ENCODE measurements around the gene AKAP6. TPM values are rescaled to one million over a fixed set of nuclear protein-coding genes. Genes with fewer than 3 reads are reported as not detected.

The AKAP6 gene, protein sequence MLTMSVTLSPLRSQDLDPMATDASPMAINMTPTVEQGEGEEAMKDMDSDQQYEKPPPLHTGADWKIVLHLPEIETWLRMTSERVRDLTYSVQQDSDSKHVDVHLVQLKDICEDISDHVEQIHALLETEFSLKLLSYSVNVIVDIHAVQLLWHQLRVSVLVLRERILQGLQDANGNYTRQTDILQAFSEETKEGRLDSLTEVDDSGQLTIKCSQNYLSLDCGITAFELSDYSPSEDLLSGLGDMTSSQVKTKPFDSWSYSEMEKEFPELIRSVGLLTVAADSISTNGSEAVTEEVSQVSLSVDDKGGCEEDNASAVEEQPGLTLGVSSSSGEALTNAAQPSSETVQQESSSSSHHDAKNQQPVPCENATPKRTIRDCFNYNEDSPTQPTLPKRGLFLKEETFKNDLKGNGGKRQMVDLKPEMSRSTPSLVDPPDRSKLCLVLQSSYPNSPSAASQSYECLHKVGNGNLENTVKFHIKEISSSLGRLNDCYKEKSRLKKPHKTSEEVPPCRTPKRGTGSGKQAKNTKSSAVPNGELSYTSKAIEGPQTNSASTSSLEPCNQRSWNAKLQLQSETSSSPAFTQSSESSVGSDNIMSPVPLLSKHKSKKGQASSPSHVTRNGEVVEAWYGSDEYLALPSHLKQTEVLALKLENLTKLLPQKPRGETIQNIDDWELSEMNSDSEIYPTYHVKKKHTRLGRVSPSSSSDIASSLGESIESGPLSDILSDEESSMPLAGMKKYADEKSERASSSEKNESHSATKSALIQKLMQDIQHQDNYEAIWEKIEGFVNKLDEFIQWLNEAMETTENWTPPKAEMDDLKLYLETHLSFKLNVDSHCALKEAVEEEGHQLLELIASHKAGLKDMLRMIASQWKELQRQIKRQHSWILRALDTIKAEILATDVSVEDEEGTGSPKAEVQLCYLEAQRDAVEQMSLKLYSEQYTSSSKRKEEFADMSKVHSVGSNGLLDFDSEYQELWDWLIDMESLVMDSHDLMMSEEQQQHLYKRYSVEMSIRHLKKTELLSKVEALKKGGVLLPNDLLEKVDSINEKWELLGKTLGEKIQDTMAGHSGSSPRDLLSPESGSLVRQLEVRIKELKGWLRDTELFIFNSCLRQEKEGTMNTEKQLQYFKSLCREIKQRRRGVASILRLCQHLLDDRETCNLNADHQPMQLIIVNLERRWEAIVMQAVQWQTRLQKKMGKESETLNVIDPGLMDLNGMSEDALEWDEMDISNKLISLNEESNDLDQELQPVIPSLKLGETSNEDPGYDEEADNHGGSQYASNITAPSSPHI (N-terminal part only)
- total RNA-seq, result 0.20 and 0.22 TPM in 2 replicates

DNA sequence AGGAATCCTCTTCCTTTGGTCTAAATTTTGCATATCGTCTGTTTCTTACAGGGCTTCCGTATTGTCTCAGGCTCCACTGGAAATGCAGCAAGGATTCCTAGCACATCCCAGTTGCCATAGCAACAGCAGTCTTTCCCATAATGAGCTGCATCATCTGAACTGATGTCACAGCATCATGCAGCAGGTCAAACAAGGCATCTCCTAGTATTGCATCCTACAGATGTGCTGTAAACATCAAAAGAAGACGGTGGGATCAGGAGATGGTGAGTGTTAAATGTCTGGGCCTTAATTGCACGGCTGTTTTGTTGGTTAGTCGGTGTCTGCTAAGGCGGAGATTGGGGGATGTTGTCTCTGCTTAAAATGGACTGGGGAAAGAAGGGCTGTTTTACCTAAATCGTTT lies at the start of gene AKAP6:
TSS of gene AKAP6 (plus strand) at position 153 of the 400 bp plus-strand sequence. CDS start 104,196 bp downstream, outside the sequence.
- DNase-seq (ENCODE audit: low read depth in 2 of 2), result no peak

DNA sequence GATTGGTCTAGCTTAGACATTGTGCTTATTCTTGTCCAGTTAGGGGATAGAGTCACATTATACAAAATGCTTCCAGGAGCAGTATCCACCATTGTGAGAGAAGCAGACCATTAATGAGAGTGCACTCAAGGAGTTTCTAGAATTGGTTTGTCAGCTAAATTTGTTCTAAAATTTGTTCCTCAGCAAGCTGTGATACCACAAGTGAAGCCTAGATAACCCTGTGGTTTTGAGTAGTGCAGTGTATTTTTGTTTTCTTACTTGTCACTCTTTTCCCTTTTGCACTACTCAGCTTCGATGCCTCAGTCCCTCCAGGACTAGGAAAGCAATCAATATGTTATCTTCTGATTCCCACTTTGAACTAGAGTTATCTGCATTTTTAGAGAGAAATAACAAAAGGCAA lies 42.5 kb upstream of the AKAP6 start:
- DNase-seq (ENCODE audit: low read depth in 2 of 2), result no peak

DNA sequence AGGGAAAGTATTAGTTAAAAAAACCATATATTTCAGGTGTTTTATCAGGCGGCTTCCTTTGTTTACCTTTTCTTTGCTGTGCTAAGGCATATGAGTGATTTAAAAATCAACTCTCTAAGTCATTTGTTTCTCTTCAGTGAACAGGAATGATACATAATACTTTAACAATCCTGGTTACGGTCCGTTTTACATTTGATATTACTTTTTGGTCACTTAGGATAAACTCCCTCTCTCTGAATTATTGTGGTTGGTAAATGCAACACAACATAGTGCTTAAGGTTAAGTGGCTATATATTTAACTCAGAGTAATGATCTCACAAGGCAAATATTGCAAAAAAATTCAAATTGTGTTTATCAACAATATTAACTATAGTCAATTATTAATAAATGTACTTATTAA lies 32.7 kb upstream of the AKAP6 start:
- DNase-seq (ENCODE audit: low read depth in 2 of 2), result no peak

DNA sequence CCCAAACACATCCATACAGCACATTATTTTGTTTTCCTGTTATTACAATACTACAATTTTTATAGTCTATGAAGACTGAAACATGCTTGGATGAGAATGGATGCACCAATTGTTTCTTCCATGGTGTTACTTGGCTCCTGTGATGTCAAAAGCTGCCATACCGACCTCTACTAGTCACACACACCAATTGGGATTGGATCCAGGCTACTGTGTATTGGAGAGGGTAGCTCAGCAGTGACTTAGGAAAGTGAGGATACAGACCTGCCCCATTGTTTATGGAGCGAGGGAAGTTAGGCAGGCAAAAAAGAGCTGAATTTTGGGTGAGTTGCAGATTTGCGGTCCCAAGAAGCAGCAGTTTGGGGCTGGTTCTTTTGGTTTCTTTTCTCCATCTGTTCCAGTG lies 30.8 kb upstream of the AKAP6 start:
- DNase-seq (ENCODE audit: low read depth in 2 of 2), result no peak

DNA sequence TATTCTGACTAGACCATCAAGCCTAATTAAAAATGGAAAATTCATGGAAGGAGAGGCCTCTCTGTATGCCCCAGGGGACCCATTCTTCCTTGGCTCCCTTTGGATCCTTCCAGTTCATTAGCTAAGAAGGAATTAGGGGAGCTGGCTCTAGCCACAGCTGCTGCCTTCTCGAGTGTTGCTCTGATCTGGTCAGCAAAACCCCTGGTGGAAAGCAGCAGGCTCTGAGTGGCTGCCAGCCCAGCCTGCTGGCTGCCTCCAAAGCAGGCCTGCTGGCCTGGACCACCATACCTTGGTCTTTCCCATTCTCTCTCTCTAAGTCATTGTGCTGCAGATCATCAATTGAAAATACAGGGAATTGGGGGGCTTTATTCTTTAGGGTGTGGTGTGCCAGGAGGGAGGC lies 29.0 kb upstream of the AKAP6 start:
- no peak for DNase-seq (ENCODE audit: low read depth in 2 of 2)

DNA sequence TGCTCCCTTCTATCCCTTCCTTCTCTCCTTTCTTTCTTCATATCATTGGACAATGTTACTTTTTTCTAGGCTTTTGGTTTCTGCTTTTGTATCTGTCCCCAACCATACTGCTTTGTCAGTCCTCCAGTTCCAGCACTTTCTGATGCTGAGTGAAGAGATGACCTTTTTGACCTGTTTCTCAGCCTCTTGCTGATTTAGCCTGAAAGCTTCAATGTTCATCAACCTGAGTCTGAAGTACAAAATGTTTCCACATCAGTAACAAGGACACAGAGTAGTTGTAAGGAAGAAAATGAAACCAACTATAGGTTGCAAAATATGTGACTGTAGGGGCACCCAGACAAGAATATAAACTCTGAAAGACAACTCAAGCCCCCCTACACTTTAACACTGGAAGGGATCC lies 25.2 kb upstream of the AKAP6 start:
- DNase-seq (ENCODE audit: low read depth in 2 of 2), result no peak

DNA sequence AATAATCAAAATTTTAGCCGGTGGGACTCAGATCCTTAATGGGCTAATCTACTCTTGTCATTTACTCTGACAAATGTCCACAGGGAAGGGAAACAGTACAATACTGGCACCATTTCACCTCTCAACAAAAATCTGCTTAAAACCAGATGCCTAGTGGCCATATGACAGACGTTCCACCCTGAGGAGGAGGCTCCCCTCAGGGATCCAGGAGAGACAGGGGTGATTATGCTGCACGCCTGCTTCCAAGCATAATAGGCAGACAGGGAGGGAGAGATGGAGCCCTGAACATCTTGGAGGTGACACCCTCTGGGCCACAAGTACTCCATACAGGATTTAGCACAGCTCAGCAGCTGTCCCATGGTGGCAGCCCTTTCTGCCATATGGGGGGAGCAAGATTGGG lies 24.8 kb upstream of the AKAP6 start:
- no peak for DNase-seq (ENCODE audit: low read depth in 2 of 2)

DNA sequence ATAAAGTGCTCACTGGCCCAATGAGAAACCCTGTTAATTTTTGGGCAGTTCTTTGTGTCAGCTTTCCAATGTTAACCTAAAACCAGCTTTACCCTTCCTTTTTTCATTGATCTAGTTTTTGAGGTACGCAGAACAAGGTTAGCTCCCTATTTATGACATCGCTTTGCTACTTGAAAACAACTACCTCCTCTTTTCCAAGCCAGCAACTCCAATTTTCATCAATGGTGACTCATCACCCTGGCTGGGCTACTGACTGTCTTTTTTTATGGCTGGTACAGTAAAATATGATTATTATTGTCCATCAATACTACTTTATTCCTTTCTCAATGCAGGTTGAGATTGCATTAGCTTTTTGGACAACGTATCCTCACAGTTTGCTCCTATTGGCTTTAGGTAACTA lies 22.5 kb upstream of the AKAP6 start:
- DNase-seq (ENCODE audit: low read depth in 2 of 2), result no peak

DNA sequence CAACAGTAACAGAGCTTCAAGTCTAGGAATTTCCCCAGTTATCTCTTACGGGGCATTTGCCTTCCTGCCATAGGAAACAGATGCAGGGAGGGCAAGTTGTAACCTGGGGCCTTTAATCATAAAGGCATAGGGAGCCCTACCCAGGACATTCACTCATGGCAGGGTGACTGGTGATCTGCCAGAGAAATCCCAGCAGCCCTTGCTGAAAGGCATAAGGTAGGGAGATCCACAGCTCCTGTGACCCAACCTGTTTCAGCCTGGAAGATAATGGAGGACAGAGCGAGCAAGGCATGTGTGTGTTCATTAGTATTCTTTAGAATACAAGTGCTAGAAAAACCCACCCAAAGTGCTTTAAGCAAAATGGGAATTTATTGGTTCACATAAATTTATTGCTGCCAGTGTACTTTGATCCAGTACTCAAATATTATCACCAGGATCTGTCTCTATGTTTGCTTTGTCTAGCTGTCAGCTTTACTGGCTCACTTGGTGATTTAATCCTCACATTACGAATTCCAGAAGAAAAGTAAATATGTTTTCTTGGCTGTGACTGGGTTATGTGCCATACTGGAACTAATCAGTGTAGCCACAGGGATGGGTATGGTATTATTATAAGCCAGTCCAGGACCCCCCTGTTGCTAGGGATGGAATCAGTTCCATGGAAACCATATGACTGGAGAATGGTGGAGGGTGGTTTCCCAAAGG lies 21.1 kb upstream of the AKAP6 start:
- no peak for DNase-seq (ENCODE audit: low read depth in 2 of 2)

DNA sequence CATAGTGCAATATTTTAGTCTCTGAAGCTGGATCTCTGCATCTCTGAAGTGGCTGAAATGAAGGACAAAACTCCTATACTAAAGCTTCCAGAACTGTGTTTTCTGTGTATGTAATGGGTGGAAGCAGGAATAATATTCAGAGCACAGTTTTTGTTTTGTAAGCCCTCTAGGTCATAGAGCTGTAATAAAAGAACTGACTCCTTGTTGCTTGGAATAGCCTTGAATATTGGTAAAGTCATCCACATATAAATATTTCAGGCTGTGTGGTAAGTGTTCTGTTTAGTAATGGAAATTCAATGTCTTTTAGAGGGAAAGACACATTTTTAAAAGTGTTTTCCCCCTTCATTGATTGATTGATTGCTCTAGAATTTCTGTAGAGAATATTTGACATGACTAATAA lies 18.2 kb upstream of the AKAP6 start:
- DNase-seq (ENCODE audit: low read depth in 2 of 2), result no peak

DNA sequence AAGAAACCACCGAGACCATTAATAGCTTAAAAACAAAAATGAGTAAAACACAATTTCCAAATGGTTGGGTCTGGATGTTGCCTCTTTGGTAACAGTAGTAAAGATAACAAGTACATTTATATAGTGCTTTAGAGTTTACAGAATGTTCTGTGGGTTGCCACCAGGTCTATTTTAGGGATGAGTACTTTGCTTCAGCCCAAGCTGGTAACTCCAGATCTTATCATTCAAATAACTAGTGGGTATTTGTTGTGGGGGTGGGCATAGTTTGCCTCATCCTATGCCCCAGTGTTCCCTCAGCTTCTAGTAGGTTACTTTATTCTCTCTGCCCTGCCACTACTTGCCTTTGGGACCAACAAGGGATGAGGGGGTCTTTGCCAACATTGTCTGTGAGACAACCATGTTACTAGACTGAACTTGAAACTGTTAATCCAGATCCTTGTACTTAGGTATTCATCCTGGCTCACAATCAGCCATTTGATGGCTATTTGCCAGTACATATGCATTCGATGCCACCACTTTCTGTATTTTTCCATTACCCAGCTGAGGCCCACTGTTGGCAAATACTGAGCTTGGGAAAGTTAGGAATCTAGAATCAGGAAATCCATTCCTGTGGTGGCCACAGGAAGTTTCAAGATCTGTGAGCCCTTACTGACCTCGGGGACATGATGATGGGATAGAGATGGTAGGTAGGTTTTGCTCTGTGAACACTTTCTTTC lies 17.6 kb upstream of the AKAP6 start:
- DNase-seq (ENCODE audit: low read depth in 2 of 2), result peak in 1 of 2 donors; percentile 50

DNA sequence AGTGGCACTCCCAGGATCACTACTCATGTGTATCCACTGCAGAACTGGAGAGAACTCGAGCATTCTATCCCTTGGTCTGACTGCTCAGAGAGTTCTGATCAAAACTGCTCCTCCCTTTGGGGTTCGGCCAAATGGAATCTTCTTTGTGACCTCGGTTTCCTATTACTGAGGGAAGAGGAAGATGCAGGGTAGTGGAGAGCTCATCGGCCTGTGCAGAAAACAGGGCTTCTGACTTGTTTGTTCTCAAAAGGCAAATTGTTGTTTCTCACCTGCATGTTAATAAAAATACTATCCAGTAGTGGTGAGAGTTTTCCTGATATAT lies 17.1 kb upstream of the AKAP6 start:
- no peak for DNase-seq (ENCODE audit: low read depth in 2 of 2)

DNA sequence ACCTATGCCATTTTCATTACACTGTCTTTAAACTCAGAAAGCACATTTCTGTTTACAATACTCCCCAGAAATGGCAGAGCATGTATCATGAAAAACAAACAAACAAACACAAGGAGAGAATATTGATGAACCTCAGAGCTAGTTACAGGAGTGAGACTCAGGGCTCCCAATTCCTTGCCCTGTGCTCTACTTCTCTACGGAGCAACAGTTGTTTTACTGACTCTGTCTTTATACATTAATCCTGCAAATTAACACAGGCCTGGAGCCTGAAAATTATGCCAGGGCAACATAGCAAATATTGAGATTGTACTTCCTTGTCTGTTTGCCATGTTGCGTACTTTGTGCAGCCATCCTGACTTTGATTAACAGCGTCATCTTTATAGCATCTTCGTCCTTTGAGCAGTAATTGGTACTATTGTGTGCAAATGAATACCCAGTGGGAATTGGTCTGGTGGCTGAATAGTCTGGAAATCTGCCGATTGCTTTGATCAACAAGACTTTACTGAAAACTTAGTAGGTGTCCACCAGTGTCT lies 15.2 kb upstream of the AKAP6 start:
- no peak for DNase-seq (ENCODE audit: low read depth in 2 of 2)

DNA sequence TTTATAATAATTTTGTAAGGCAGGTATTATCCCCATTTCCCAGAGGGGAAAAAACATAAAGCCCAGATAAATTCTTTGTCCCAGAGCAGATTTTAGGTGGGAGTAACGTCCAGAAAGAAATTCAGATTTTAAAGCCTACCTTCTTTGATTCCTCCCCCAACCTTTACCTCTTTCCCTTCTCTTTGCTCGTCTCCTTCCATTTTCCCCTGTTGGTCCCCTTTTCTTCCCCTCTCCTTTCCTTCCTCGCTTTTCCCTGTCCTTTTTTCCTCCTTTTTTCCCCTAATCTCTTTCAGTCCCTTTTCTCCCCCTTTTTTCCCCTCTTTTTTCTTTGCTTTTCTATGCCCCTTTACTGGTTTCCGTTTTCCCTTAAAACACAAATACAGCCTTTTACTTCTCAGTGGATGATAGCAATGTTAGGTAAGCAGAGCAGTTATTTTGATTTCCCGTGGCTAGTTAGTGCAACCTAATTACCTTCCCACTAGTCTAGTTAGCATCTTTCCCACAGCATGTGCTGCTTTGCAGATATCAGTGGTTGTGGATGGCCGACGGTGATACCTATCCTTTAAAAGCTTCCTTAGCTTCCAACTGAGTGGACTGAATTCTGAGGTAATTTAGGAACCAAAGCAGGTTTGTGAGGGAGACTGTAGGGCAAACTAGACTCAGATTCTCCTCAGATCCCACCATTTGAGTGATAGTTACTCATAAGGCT lies 10.9 kb upstream of the AKAP6 start:
- no peak for DNase-seq (ENCODE audit: low read depth in 2 of 2)

DNA sequence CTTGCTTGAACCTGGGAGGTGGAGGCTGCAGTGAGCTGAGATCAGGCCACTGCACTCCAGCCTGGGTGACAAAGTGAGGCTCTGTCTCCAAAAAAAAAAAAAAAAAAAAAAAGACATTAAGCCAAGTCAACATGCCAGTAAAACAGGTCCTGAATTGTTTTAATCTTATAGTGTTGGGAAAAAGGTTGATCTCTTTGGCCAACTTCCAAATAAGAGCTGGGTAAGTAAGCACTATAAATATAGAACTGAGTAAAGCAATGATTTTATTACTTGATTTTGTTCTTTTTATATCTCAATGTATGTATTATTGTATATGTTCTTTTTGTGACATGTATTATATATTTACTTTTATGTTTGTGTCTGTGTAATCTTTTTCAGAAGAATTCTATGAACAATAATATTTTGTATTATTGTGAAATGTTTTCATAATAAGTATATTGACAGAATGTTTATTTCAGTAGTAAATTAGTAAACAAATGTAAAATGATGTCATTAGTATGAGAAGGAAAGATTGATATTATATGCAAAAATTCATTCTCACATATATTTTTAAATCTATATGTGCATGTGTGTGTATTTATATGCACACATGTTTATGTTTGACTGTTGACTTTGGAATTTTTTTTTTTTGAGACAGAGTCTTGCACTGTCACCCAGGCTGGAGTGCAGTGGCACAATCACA lies 9.6 kb upstream of the AKAP6 start:
- DNase-seq (ENCODE audit: low read depth in 2 of 2), result peak; percentile 4 to 10

DNA sequence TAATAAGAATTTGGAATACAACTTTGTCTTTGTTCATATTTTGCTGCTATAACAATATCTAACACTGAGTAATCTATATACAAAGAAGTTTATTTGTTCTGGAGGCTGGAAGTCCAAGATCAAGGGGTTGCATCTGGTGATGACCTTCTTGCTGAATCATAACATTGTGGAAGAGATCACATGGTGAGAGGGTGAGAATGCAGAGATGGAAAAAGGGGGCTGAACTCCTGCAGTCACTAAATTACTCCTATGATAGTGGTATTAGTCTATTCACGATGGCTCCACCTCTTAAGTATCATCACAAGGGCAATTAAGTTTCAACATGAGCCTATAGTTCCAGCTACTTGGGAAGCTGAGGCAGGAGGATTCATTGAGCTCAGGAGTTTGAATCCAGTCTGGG lies 4.5 kb upstream of the AKAP6 start:
- no peak for DNase-seq (ENCODE audit: low read depth in 2 of 2)

DNA sequence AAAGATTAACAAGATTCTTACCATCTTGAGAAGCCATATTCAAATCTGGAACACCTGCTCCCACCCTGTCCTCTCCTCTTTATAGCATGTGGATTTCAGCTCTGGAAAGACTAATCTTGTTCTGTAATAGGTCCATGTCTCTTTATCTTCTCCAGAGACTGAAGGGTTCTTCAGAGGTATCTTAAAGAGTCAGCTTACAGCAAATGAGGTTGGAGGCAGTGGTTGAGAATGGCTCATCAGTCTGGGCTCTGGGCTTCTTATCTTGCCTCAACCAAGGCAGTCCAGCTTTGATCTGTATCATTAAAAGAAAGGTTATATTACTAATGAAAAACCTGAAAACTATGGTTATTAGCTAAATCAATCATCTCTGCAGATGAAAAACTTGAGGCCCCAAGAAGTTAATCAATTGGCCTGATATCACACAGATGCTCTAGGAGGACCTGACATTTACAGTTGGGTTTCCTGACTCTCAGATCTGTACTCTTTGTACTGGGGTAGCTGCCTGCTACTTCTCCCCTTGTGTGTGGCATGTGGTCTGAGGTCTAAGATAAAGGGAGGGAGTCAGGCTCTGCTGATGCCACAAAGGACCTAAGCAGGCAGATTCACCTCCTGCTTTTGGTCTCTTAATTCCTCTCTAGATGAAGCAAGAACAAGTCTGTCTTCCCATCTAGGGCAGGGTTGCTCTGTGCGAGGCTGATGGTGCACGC lies 1.7 kb upstream of the AKAP6 start:
- no peak for DNase-seq (ENCODE audit: low read depth in 2 of 2)

DNA sequence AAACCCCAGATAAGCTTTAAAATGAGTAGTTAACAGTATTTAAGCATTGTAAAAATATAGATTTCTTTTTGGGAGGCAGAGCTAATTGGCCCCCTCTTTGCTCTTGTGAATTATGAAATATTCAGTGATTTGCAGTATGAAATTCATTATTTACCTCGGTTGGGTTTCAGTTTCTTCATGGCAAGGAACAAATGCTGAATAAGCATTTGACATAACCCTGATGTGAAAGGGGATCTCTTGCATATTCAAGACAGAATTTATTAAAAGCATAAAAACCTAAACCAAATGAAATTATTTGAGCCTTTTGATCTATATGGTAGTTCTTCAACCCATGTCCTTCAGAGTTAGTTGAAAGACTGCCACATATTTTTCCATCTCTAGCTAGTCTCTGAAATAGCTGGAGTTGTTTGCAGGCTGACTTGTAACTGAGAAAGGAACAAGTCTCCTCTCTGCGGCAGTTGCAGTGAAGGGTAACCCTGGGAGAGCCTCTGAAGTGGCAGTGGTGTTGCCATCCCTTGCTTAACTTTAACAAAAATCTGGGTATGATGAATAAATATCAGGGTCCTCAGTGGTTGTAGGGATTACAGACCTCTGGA lies 690 bp downstream of the AKAP6 start:
- no peak for DNase-seq (ENCODE audit: low read depth in 2 of 2)

Data from lung microvascular endothelial cell (primary cell).